Measurements from ENCODE around the gene RASGRP1. TPM values are rescaled to one million over a fixed set of nuclear protein-coding genes. Genes with fewer than 3 reads are reported as not detected.

The RASGRP1 gene
- total and polyA plus RNA-seq, 10 of the 15 experiments (the other 5 are each of a cell fraction or from before 2014, with no cell fraction given): 5.6 to 234 (median 20.9) TPM

GRCh38 chr15:38603672-38604071 lies 39.1 kb upstream of the RASGRP1 start (continued):
- TF ChIP-seq ZBTB11 (CRISPR knock-in tag; IDR thresholded peaks at IDR 0.05): no peak
- no peak for TF ChIP-seq SKIL (IDR thresholded peaks at IDR 0.05; ENCODE audit: low read depth, poor library complexity, severe bottlenecking)
- no peak for TF ChIP-seq CHD1 (IDR thresholded peaks at IDR 0.05; ENCODE audit: low read depth, low read length)
- peak; percentile 57 for TF ChIP-seq MEF2B (IDR thresholded peaks at IDR 0.05; ENCODE audit: partially characterized antibody, poor library complexity, severe bottlenecking)
- TF ChIP-seq CREB1 (IDR thresholded peaks at IDR 0.05; ENCODE audit: low read depth): no peak
- no peak for TF ChIP-seq CBX3 (IDR thresholded peaks at IDR 0.05; ENCODE audit: borderline replicate concordance, low read depth)
- peak; percentile 66 for TF ChIP-seq PKNOX1 (IDR thresholded peaks at IDR 0.05)
- no peak for TF ChIP-seq ZSCAN29 (IDR thresholded peaks at IDR 0.05)
- TF ChIP-seq IKZF2 (IDR thresholded peaks at IDR 0.05): no peak

Data from GM12878 (cell line).